NCI-H748 (cell line): ENCODE data around the gene HYAL3.
"Not testable (repeated sequence)": the region's sequence is repeated elsewhere in the genome, so short reads cannot be mapped to it uniquely, and the experiment has no call there.

Experiments used
- DNase-seq: peaks from one replicate; lab custom pipeline; 2025; ENCODE audit not compliant: unreplicated experiment; lab: John Stamatoyannopoulos, UW

The HYAL3 gene

GRCh38 chr3:50317300-50317699, 18.1 kb upstream of the HYAL3 start:
- no peak for DNase-seq

DNA sequence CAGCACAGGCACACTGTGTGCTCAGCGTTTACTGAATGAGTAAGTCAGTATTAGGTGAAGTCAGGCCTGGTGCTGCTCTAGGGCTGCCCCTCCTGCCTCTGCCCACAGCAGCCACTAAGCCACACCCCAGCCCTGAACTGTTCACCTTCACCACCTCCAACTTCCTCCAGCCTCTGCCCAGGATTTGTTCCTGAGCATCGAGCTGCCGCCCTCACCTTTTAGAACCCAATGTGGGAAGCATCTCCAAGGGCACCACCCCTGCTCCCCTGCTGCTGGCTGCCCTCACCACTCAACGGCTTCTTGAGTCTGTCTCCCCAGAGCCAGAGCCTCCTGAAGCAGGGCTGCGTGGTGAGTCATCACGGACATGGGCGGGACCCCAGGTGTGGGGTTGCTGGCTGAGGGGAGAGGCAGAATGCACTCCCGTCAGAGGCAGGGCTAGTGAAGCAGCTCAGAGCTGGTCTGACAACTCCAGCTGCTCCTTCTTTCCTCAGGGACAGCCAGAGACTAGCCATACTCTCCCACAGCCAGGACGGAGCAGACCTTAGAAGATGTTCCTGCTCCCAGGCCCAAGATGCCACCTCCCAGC, 17.5 kb upstream of the HYAL3 start:
- no peak for DNase-seq

DNA sequence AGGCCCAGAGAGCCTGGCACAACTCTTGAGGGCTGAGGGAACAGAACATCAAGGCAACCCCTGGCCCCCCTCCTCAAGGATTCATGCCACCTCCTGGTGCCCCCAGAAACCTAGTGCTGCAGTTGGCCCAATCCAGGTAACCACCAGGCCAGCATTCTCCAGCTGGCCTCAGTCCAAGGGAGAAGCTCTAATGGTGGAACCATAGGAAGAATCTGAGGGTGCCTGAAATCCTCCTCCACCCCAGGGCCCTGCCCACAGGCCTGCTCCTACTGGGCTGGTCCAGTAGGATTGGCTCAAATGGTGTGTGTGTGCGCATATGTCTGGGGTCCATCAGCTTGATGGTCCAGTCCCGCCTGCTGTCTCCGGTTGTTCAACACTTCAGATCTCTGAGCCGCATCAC, 15.6 kb upstream of the HYAL3 start:
- DNase-seq, result no peak

DNA sequence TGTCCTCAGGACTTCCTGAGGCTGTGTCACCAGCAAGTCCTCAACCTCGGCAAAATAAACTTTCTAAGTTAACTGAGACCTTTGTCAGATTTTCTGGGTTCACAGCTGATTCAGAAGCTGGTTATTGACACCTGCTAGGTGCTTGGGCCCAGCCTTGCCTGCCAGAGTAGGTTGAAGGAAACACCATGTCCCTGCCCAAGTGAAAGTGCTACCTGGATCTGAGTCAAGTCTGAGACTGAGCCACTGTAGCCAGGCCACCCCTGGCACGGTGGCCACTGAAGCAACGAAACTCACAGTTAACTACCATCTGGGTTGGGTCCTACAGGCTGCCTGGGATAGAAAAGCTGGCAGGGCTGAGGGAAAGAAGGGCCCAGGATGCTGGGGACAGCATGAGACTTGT, 15.1 kb upstream of the HYAL3 start:
- DNase-seq, result no peak

DNA sequence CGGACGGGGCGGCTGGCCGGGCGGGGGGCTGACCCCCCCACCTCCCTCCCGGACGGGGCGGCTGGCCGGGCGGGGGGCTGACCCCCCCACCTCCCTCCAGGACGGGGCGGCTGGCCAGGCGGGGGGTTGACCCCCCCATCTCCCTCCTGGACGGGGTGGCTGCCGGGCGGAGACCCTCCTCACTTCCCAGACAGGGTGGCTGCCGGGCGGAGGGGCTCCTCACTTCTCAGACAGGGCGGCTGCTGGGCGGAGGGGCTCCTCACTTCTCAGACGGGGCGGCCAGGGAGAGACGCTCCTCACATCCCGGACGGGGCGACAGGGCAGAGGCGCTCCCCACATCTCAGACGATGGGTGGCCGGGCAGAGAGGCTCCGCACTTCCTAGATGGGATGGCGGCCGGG, 12.8 kb upstream of the HYAL3 start:
- not testable (repeated sequence) for DNase-seq

DNA sequence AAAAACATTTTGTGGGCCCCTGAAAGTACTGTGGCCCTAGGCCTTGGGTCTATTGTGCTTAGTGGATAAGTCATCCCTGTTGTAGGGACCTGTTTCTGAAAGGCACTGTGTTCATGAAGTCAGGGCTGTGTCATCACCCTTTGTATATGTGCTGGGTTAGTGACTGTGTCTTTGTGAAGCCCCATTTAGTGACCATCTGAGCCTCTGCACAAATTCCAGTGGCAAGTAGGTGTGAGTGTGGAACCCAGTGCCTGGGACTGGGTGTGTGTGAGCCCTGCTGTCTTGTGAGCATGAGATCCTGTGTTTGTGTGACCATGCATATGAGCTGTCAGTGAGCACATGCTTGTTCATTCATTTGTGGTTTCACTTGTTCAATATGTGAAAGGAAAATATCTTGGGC, 5.4 kb upstream of the HYAL3 start:
- DNase-seq, result no peak

- no peak for DNase-seq
Observed at GRCh38 chr3:50303013-50303815, 4.0 kb upstream of the HYAL3 start, which contains the start of gene HYAL1. Gene HYAL1 (minus strand): TSS chr3:50303574. CDS start chr3:50302956, 618 bp downstream.

GRCh38 chr3:50302095-50303012, 3.1 kb upstream of the HYAL3 start:
- no peak for DNase-seq

GRCh38 chr3:50300681-50301254, 1.6 kb upstream of the HYAL3 start:
- DNase-seq, result no peak

DNA sequence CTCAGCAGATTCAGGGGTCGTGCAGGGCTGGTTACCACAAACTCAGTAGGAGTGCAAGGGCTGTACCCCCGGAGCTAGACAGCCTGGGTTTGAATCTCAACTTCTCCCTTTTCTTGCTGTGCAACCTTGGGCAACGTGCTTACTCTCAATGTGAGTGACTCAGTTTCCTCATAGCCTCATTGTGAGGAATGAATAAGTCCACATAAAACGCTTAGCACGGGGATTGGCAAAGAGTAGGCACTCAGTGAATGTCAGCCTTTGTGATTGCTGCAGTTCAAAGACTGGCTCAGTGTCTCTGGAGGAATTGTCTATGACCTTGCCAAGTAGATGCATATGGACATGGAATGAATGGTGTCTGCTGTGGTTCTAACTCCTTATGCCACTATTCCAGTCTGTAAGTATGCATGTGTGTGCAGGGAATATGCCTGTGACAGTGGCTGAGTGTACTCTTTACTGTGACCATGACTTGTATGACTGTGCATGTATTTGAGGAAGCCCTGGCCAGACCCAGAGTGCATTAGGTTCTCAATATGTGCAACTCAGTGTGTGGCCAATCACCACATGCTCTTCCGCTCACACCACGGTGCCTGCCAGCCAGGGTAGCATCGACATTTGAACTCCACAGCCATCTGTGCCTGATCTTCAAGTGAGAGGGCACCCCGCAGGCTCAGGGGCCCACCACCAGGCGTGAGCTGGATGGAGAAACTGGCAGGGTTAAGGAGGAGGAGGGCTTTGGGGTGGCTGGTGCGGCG, 900 bp upstream of the HYAL3 start:
- DNase-seq, result no peak

- DNase-seq, result no peak
Observed at GRCh38 chr3:50299638-50299928, 378 bp upstream of the HYAL3 start.

- no peak for DNase-seq
Observed at GRCh38 chr3:50297896-50298725, 1.1 kb downstream of the HYAL3 start.

- DNase-seq, result no peak
Observed at GRCh38 chr3:50297384-50297775, 1.8 kb downstream of the HYAL3 start.

- no peak for DNase-seq
Observed at GRCh38 chr3:50296721-50297383, 2.4 kb downstream of the HYAL3 start.

GRCh38 chr3:50295553-50296431, 3.4 kb downstream of the HYAL3 start:
- no peak for DNase-seq

DNA sequence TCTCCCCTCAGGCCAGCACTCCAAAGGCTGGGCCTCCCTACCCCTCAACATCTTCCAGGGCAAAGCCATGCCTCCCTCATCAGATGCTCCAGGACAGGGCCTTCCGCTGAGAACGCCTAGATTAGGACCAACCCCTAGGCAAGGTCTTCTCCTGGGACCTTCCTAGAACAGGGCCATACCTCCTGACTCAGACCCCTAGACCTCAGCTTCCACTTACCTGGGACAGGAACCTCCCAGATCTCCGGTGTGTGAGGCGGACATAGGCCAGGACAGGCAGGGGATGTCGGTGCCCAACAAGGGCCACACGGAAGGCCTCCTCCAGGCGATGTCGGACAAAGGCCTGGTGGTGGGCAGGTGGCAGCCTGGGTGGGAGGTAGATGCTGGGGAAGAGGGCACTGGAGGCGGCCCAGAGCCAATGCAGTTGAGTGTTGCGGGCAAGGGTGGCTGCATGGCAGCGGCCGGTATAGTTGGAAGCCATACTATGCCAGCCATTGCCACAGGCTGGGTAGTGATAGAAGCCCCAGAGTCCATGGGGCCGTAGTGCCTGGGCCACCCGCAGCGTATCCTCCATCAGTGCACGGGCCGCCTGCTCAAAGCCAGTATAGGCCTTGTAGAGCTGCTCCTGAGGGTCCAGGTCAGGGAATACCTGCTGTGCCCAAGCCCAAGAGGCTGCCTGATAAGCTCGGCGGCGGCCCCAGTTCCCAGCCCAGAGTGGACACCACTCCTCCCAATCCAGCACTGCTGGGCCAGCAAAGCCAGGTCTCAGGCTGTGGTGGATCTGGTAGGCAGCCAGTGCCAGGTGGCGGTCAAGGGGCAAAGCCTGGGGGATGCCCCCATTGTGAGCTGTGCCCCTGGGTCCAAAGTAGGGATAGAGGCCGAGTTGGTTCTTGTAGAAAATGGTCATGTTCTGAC, 4.5 kb downstream of the HYAL3 start:
- DNase-seq, result no peak

DNA sequence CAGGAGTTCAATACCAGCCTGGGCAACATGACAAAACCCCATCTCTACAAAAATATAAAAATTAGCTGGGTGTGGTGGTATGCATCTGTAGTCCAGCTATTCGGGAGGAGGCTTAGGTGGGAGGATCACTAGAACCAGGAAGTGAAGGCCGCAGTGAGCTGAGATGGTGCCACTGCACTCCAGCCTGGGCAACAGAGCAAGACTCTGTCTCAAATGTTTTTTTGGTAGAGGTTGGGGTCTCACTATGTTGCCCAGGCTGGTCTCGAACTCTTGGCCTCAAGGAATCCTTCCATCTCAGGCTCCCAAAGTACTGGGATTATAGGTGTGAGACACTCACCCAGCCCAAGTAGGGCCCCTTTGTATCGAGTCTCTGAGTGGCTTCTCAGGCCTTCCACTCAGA, 5.1 kb downstream of the HYAL3 start:
- DNase-seq, result no peak
